DND-41 (cell line): Measurements from ENCODE around the gene CAMSAP2.

Experiments
- CTCF ChIP-seq: IDR thresholded peaks from 2 replicates; pipeline ENCODE4 v1.5.1; 2012; ENCODE audit warnings: borderline replicate concordance, low read length, moderate library complexity, mild to moderate bottlenecking; ENCODE audit not compliant: poor library complexity, severe bottlenecking; ENCODE audit errors: extremely low read depth
- EZH2 ChIP-seq: IDR thresholded peaks from 3 replicates; pipeline ENCODE4 v1.6.1; 2012; ENCODE audit warnings: borderline replicate concordance, low read depth, mild to moderate bottlenecking, moderate library complexity, low read length, inconsistent platforms; ENCODE audit not compliant: severe bottlenecking

GRCh38 chr1:200784576-200784975, 45.9 kb downstream of the CAMSAP2 start:
- TF ChIP-seq CTCF = no peak
- TF ChIP-seq EZH2 = no peak
